Islet precursor cell (in vitro differentiated cells): ENCODE results near the gene PUS10.
"Not testable (repeated sequence)": the region's sequence is repeated elsewhere in the genome, so short reads cannot be mapped to it uniquely, and the experiment has no call there.

Experiments
- DNase-seq: peaks from one replicate; pipeline ENCODE4 v3.0.0-alpha.2; 2018

The PUS10 gene

DNA sequence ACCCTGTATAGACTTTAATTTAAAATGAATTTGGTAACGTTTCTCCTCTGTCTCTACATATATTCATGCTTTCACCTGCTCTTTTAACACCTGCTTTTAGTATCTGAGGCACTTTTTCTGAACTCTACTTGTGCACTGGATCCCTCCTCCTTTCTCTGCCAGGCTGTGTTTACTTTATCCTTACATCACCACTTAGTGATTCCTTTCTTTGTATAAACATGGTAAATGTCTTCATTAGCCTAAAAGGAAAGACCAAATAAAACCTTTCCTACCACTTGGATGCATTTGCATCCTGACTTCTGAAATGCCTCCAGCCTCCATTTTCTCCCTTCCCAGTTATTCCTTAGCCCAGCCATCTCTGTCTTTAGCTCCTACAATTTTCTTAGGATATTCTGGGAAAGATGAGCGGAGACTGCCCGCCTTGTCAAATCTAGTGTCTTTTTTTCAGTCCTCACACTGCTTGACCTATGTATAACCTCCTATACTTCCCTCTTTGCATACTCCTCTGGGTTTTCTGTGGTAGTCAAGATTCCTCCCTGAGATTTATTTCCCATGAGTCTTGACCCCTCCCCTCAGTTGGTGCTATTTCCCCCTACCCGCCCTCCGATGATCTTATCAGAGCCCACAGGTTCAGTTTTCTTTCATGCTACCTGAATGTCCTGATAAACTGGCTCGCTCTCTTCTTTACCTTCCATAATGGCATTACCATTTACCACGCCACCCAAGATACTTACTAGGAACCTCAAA, 91.9 kb downstream of the PUS10 start:
- DNase-seq = no peak

DNA sequence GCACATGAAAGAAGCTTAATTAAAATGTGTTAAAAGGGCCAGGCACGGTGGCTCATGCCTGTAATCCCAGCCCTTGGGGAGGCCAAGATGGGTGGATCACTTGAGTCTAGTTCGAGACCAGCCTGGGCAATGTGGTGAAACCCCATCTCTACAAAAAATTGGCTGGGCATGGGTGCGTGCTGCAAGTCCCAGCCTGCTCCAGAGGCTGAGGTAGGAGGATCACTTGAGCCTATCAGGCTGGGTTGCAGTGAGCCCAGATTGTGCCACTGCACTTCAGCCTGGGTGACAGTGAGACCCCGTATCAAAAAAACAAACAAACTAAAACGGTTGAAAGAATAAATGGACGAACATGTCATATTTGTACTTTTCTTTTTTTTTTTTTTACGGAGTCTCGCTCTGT, 110.7 kb downstream of the PUS10 start:
- DNase-seq = no peak

- no peak for DNase-seq
Observed at GRCh38 chr2:60906395-60906794, 111.7 kb downstream of the PUS10 start.

DNA sequence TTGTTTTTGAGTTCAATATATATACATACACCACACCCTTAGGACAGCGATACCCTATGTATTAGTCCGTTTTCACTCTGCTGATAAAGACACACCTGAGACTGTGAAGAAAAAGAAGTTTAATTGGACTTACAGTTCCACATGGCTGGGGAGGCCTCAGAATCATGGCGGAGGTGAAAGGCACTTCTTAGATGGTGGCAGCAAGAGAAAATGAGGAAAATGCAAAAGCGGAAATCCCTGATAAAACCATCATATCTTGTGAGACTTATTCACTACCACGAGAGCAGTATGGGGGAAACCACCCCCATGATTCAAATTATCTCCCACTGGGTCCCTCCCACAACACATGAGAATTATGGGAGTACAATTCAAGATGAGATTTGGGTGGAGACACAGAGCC, 112.2 kb downstream of the PUS10 start:
- DNase-seq = not testable (repeated sequence)

- not testable (repeated sequence) for DNase-seq
Observed at GRCh38 chr2:60901296-60901695, 116.8 kb downstream of the PUS10 start.

- no peak for DNase-seq
Observed at GRCh38 chr2:60899892-60900249, 118.2 kb downstream of the PUS10 start.

- DNase-seq = no peak
Observed at GRCh38 chr2:60899230-60899891, 118.7 kb downstream of the PUS10 start.

DNA sequence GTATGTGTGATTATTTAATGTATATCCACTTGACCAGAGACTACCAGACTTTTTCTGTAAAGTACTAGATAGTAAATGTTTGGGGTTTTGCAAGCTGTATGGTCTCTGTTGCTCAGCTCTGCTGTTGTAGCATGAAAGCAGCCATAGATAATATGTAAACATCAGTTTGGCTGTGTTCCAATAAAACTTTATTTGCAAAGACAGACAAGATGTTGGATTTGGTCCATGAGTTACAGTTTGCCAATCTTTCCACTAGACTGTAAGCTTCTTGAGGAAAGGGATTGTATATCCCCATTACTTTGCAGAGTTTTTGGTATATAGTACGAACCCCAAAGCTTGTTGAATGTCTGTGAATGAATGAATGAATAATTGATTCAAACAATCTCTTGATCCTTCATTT, 119.5 kb downstream of the PUS10 start:
- no peak for DNase-seq
